Lower leg skin (tissue), 3 donors: ENCODE data around the gene COX19.
"Not testable (repeated sequence)": the region's sequence is repeated elsewhere in the genome, so short reads cannot be mapped to it uniquely, and the experiment has no call there.

Source experiments
- CTCF ChIP-seq, 3 donors: fragments of 450-650 bp; IDR thresholded peaks; one replicate each; pipeline ENCODE4 v1.5.1; 2016; ENCODE audit warnings: antibody characterized with exemption in 3 of 3, mild to moderate bottlenecking in 3 of 3, moderate library complexity in 2 of 3
- POLR2A ChIP-seq, 2 donors: fragments of 450-650 bp; IDR thresholded peaks; one replicate each; pipeline ENCODE4 v1.6.1; 2016 to 2017; ENCODE audit warnings: antibody characterized with exemption in 2 of 2, mild to moderate bottlenecking in 1 of 2, moderate library complexity in 1 of 2

DNA sequence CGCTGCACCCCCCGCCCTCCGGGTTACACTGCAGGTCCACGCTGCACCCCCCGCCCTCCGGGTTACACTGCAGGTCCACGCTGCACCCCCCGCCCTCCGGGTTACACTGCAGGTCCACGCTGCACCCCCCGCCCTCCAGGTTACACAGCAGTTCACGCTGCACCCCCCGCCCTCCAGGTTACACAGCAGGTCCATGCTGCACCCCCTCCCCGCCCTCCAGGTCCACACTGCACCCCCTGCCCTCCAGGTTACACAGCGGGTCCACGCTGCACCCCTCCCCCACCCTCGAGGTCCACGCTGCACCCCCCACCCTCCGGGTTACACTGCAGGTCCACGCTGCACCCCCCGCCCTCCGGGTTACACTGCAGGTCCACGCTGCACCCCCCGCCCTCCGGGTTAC, 51.3 kb downstream of the COX19 start:
- TF ChIP-seq CTCF, POLR2A (IDR thresholded peaks at IDR 0.05): not testable (repeated sequence)
